ENCODE results near the gene EPN2.

Gene EPN2

DNA sequence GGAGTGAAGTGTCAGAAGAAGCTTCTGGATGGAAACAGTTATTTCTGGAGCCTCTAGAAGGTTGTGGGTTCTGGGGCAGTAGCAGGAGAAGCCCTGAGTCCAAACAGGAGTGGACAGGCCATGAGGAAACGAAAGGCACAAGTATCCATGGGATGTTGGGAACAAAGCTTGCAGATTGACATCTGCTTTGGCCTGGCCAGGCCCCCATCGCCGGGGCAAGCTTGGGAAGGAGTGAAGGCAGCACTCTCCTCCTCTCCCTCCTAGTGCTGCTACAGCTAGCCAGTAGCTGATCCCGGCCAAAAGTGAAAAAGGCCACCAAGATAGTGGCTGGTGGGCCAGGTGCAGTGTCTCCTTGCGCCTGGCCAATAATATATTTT, 85.0 kb downstream of the EPN2 start:
- H3K36me3 Mint-ChIP-seq, result no peaks in the 10 kb centered on the region
- H3K9me3 Mint-ChIP-seq, result peaks cover 2% of the 10 kb centered on the region
- no peak for DNase-seq
- no peak overlapping the region for H3K4me3 Mint-ChIP-seq
- H3K27me3 Mint-ChIP-seq, result peaks cover 59% of the 10 kb centered on the region
- CTCF ChIA-PET, result interaction anchor here (1.0 kb wide), 1 partner anchor 37 kb away, joined by 3 read pairs; no protein-coding TSS in a partner anchor
- no peaks in the 10 kb centered on the region for H3K4me1 Mint-ChIP-seq
- H3K27ac Mint-ChIP-seq, result no peak overlapping the region

DNA sequence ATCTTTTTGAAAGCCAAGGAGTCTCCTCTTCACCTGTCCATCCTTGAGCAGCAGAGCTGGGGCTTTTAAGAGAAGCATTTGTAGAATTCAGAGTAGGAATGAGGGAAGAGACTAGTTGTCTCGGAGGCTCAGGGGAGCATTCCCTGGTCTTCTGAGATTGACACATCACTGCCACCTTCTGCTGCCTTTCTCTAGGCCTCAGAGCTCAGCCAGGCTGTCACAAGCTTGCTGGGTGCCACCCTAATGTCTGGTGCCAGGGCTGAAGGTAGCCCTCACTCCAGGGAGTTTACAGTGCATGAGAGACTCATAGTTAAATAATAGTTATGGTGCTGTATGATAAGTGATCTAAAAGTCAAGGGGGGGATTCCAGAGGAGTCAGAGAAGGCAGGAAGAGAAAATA, 85.7 kb downstream of the EPN2 start:
- CTCF ChIA-PET, result no interaction called here
- H3K27me3 Mint-ChIP-seq, result peaks cover 52% of the 10 kb centered on the region
- no peaks in the 10 kb centered on the region for H3K4me1 Mint-ChIP-seq
- H3K36me3 Mint-ChIP-seq, result no peaks in the 10 kb centered on the region
- no peak overlapping the region for H3K27ac Mint-ChIP-seq
- no peak for DNase-seq
- peaks cover 2% of the 10 kb centered on the region for H3K9me3 Mint-ChIP-seq
- H3K4me3 Mint-ChIP-seq, result no peak overlapping the region

DNA sequence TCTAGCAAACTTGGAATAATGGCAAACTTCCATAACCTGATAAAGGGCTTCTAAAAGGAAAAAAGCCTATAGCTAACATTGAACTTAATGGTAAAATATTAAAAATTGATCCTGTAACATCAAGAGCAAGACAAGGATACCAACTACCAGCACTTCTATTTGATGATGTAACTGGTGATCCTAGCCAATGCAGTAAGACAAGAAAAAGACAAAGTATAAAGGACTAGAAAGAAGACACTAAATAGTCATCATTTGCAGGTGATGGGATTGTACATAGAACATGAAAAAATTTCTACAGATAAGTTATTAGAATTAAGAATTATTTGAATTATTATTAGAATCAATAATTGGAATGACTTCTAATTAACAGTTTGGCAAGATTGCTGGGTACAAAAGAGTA, 88.4 kb downstream of the EPN2 start:
- Mint-ChIP-seq H3K4me1 (no peaks in the 10 kb centered on the region), H3K36me3 (no peaks in the 10 kb centered on the region), H3K9me3 (peaks cover 2% of the 10 kb centered on the region), H3K4me3 (no peak overlapping the region), H3K27me3 (peaks cover 60% of the 10 kb centered on the region), H3K27ac (no peak overlapping the region)
- DNase-seq, result no peak
- CTCF ChIA-PET, result interaction anchor here (1.5 kb wide), 1 partner anchor 12 kb away, joined by 3 read pairs; no protein-coding TSS in a partner anchor

DNA sequence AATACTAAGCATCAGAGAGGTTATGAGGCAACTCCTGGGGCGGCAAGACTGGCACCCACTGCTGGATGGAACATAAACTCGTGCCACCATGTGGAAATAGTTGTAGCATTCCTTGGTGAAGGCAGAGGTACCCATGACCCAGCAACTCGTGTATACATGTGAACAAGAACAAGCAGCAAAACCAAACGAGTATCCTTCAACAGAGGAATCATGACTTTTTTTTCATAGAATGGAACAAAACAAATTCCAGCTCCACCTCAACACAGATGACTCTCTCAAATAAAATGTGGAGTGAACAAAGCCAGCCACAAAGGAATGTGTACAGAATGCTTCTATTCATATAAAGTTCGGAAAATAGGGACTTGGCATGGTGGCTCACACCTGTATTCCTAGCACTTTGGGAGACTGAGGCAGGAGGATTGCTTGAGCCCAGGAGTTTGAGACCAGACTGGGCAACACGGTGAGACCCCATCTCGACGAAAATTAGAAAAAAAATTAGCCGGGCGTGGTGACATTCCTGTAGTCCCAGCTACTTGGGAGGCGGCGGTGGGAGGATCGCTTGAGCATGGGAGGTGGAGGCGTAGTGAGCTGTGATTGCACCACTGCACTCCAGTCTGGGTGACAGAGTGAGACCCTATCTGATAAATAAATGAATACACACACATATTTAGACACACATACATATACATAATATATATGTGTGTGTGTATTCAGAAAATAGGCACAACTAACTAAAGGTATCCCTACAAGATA, 90.0 kb downstream of the EPN2 start:
- H3K9me3 Mint-ChIP-seq, result peaks cover 2% of the 10 kb centered on the region
- no peak overlapping the region for H3K4me3 Mint-ChIP-seq
- H3K27me3 Mint-ChIP-seq, result peaks cover 47% of the 10 kb centered on the region
- CTCF ChIA-PET, result no interaction called here
- H3K4me1 Mint-ChIP-seq, result no peaks in the 10 kb centered on the region
- no peaks in the 10 kb centered on the region for H3K36me3 Mint-ChIP-seq
- DNase-seq, result no peak
- H3K27ac Mint-ChIP-seq, result no peak overlapping the region

DNA sequence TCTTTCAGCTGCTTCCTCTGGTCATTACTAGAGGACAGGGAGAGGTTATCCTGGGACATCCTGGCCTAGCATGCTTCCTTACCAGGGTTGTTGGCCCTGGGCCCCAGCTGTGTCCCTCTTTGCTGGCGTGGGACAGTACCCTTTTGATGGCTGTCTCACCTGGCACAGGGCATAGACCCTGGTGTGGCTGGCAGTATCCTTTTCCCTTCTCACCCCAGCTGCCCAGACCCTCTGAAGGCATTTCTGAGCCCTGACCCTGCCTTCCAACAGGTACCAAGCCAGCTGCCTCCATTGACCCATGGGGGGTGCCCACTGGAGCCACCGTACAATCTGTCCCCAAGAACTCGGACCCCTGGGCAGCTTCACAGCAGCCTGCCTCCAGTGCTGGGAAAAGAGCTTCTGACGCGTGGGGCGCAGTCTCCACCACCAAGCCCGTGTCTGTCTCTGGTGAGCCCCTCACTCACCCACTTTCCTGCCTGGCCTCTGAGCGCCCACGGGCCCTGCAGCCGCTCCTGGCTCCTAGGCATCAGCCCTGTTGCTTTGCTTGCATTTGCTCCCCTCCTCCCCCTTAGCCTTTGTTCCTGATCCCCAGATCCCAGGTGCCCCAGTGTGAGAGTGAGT, 91.4 kb downstream of the EPN2 start:
- CTCF ChIA-PET, result no interaction called here
- Mint-ChIP-seq H3K36me3 (no peaks in the 10 kb centered on the region), H3K27me3 (peaks cover 47% of the 10 kb centered on the region), H3K4me1 (no peaks in the 10 kb centered on the region), H3K27ac (no peak overlapping the region), H3K9me3 (peaks cover 2% of the 10 kb centered on the region), H3K4me3 (no peak overlapping the region)
- no peak for DNase-seq

DNA sequence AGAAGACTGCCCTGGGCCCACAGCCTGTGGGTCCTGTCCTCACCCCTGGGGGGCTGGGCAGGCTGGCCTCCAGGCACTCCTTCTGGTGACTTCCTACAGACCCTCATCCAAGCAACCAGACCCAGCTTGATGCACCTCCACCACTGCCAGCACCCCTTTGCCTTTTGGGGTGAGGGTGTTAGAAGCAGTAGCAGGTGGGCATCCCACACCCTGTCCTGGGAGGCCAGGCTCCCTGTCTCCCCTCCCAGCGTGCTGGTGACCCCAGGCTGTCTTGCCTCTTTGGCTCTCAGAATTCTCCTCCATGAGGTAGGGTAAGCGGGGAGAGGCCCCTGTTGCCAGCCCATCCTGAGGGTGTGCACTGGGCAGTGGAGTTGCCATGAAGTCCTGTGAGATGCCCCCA, 92.0 kb downstream of the EPN2 start:
- Mint-ChIP-seq H3K36me3 (no peaks in the 10 kb centered on the region), H3K27me3 (peaks cover 50% of the 10 kb centered on the region), H3K4me1 (no peaks in the 10 kb centered on the region), H3K27ac (no peak overlapping the region), H3K9me3 (peaks cover 2% of the 10 kb centered on the region), H3K4me3 (no peak overlapping the region)
- no peak for DNase-seq
- CTCF ChIA-PET, result interaction anchor here (1.1 kb wide), 1 partner anchor 9 kb away, joined by 7 read pairs; no protein-coding TSS in a partner anchor

DNA sequence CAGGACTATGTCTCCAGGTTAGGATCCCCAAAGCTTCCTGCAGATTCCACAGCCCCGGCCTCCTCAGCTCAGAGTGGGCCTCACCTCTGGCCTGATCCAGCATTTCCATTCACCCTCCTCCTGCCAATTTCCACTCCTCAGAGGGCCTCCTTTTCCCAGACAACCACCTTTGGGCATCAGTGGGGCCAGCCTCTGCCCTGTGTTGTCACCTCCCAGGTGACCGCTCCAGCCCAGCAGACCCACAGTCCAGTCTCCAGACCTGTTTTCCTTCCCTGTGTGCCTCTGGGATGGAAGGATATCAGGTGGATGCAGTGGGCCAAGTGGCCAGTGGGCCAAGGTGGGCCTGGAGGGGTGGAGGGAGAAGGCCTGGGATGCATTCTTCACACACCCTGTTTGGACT, 92.7 kb downstream of the EPN2 start:
- no peak for DNase-seq
- CTCF ChIA-PET, result interaction anchor here (1.1 kb wide), 1 partner anchor 9 kb away, joined by 7 read pairs; no protein-coding TSS in a partner anchor
- Mint-ChIP-seq H3K9me3 (peaks cover 2% of the 10 kb centered on the region), H3K27ac (no peak overlapping the region), H3K27me3 (peaks cover 54% of the 10 kb centered on the region), H3K4me3 (no peak overlapping the region), H3K36me3 (no peaks in the 10 kb centered on the region), H3K4me1 (no peaks in the 10 kb centered on the region)

DNA sequence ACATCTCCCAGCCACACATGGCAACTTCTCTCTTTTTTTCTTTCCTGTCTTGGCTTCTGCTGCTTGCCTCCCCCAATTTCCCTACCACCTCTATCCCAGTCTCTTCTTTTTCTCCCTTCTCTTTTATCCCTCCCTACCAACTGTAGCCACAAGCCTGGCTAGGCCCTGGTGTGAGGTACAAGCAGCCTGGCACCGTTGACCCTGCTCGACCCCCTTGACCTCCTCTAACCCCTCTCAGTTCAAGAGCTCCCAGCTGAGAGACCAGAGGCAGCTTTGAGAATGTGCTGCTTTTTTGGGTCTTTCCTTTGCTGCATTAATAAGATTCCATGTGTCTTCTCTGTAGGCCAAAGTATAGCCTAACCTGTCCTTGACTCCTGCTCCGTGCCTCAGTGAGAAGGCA, 93.1 kb downstream of the EPN2 start:
- no peak overlapping the region for H3K27ac Mint-ChIP-seq
- no peak for DNase-seq
- peaks cover 2% of the 10 kb centered on the region for H3K9me3 Mint-ChIP-seq
- H3K27me3 Mint-ChIP-seq, result peaks cover 54% of the 10 kb centered on the region
- H3K4me1 Mint-ChIP-seq, result no peaks in the 10 kb centered on the region
- CTCF ChIA-PET, result interaction anchor here (1.1 kb wide), 1 partner anchor 8 kb away, joined by 7 read pairs; no protein-coding TSS in a partner anchor
- H3K4me3 Mint-ChIP-seq, result no peak overlapping the region
- H3K36me3 Mint-ChIP-seq, result no peaks in the 10 kb centered on the region

DNA sequence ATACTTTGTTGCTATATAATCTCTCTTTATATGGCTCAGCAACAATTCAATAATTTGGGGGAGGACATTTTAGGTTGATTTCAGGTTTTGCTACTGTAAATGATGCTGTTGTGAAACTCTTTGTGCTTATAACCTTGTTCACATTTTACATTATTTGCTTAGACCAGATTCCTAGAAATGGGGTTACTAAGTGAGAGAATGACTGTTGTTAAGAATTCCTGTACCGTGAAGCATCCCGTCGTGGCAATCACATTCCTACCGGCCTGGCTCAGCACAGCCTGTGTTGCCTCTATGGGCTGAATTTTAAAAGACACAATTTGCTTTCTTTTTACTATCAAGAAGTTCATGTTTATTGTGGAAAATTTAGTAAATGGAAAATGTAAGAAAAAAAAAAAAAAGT, 94.0 kb downstream of the EPN2 start:
- Mint-ChIP-seq H3K9me3 (no peaks in the 10 kb centered on the region), H3K4me3 (no peak overlapping the region), H3K4me1 (no peaks in the 10 kb centered on the region), H3K27ac (no peak overlapping the region), H3K36me3 (no peaks in the 10 kb centered on the region), H3K27me3 (peaks cover 63% of the 10 kb centered on the region)
- CTCF ChIA-PET, result no interaction called here
- no peak for DNase-seq

DNA sequence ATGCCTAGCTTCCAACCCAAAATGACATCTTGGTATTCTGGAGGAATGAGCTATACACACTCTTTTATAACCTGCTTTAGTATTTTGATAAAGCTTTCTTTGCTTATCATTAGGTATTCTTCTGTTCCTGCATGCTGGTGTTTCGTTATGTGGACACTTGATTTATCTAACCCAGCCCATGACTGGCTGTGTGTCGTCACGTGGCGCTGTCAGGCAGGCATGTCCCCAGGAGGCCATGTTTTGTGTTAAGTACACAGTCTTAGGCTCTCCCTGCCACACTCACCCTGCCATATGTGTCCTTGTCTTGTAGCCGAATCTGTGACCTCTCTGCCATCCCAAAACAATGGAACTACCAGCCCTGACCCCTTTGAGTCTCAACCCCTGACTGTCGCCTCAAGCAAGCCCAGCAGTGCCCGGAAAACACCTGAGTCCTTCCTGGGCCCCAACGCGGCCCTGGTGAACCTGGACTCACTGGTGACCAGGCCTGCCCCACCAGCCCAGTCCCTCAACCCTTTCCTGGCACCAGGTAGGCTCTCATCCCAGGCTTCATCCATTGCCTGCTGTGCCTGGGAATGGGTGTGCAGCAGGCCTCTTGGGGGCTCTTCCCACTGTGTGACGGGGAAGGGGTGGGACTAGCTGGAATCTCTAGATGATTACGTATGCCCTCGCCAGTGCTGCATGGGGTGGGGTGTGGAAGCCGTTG, 94.5 kb downstream of the EPN2 start:
- H3K27me3 Mint-ChIP-seq, result peaks cover 64% of the 10 kb centered on the region
- no peak overlapping the region for H3K4me3 Mint-ChIP-seq
- no peaks in the 10 kb centered on the region for H3K4me1 Mint-ChIP-seq
- CTCF ChIA-PET, result interaction anchor here (0.5 kb wide), 1 partner anchor 25 kb away, joined by 3 read pairs; no protein-coding TSS in a partner anchor
- H3K9me3 Mint-ChIP-seq, result no peaks in the 10 kb centered on the region
- H3K36me3 Mint-ChIP-seq, result no peaks in the 10 kb centered on the region
- no peak for DNase-seq
- H3K27ac Mint-ChIP-seq, result no peak overlapping the region

DNA sequence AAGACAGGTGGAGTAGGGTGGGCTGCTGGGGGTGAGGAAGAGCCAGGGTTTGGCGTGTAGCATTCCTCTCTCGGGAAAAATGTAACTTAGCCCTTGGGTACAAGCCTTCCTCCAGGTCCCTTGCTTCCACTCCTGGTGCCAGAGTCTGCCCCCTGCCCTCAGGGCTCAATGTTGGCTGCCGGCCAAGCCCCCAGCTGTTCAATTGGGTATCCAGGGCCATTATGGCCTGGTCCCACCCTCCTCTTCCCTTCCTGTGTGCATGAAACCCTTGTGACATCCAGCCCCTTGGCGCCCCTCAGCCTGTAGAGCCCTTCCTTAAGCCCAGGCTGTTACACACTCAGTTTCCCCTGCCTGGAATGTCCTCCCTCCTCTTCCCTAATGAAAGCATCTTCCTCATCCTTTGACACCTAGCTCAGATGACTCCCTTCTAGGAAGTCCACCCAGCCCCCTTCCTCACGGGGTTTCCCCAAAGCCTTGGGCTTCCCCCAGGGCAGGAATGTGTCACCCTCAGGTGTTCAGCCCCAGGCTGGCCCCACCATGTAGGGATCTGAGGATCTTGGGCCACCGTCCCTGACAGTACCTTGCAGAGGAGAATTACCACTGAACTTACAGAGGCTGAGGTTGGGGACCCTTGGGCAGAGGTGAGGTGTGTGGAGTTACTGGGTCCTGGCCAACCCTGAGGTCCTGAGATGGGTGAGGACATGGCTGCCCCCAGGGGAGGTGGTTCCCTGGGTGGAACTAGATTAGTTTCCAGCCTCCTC, 95.4 kb downstream of the EPN2 start:
- H3K9me3 Mint-ChIP-seq, result no peaks in the 10 kb centered on the region
- H3K27ac Mint-ChIP-seq, result no peak overlapping the region
- no peaks in the 10 kb centered on the region for H3K36me3 Mint-ChIP-seq
- H3K27me3 Mint-ChIP-seq, result peaks cover 71% of the 10 kb centered on the region
- CTCF ChIA-PET, result interaction anchor here (0.5 kb wide), 1 partner anchor 26 kb away, joined by 3 read pairs; no protein-coding TSS in a partner anchor
- H3K4me1 Mint-ChIP-seq, result no peaks in the 10 kb centered on the region
- no peak for DNase-seq
- H3K4me3 Mint-ChIP-seq, result no peak overlapping the region

DNA sequence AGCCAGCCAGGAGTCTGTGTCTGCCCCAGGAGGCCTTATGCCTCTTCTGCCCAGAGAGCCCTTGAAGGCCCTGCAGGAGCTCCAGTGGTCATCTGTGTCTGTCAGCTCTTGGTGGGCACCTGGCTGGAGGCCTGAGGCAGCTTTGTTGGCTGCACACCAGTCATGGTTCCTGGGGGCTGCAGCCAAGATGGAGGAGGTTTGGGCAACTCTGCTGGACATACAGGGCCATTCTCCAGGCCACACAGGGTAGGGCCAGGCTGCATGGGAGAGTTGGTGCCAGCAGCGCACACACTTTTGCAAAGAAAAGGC, 95.9 kb downstream of the EPN2 start:
- Mint-ChIP-seq H3K9me3 (no peaks in the 10 kb centered on the region), H3K27me3 (peaks cover 76% of the 10 kb centered on the region), H3K4me3 (no peak overlapping the region), H3K27ac (no peak overlapping the region), H3K4me1 (no peaks in the 10 kb centered on the region), H3K36me3 (no peaks in the 10 kb centered on the region)
- CTCF ChIA-PET, result no interaction called here
- no peak for DNase-seq

DNA sequence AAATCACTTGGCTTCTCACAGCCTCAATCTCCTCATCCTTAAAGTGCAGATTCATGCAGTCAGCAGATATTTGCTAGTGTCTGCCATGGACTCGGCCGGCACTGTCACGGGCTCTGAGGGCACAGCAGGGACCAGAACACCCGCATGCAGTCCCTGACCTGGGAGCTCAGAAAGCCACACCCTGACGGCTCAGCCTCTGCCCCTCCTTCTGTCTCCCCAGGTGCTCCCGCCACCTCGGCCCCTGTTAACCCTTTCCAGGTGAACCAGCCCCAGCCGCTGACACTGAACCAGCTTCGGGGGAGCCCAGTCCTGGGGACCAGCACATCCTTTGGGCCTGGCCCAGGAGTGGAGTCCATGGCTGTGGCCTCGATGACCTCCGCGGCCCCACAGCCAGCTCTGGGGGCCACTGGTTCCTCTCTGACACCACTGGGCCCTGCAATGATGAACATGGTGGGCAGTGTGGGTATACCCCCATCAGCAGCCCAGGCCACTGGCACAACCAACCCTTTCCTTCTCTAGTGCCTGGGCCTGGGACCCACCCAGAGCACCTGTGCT, 96.6 kb downstream of the EPN2 start:
- Mint-ChIP-seq H3K36me3 (no peaks in the 10 kb centered on the region), H3K9me3 (no peaks in the 10 kb centered on the region), H3K4me1 (no peaks in the 10 kb centered on the region), H3K27me3 (peaks cover 76% of the 10 kb centered on the region), H3K27ac (no peak overlapping the region), H3K4me3 (no peak overlapping the region)
- no peak for DNase-seq
- CTCF ChIA-PET, result no interaction called here

DNA sequence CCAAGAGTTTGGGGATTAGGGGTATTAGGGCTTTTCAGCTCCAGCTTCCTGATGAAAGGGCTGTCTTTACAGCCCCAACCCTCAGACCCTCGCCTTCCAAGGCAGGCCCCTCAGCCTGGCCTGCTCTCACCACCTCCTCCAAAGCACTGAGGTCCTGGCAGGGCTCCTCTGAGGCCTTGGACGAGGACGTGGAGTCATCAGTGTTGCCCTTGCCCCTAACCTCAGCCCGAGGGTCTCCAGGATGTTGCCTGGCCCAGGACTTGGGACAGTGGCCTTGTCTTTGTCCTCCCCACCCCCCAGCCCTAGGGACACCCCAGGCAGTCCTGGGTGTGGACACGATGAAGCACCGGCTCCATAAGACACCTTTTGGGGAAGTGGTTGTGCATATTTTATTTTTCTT, 97.2 kb downstream of the EPN2 start:
- Mint-ChIP-seq H3K9me3 (no peaks in the 10 kb centered on the region), H3K27ac (no peak overlapping the region), H3K4me3 (no peak overlapping the region), H3K4me1 (no peaks in the 10 kb centered on the region), H3K27me3 (peaks cover 75% of the 10 kb centered on the region), H3K36me3 (no peaks in the 10 kb centered on the region)
- CTCF ChIA-PET, result no interaction called here
- no peak for DNase-seq

All from activated naive CD4-positive, alpha-beta T cell treated with anti-CD3 and anti-CD28 coated beads, Interleukin-2, amount 10 ng/mL, durations not matched to agents 7 days and 5 days (primary cell).